NCI-H2171 treated with DMSO at 0.1 percent for 48 hours (cell line): ENCODE measurements around the gene LCAT.
"Not testable (repeated sequence)": the region's sequence is repeated elsewhere in the genome, so short reads cannot be mapped to it uniquely, and the experiment has no call there.

Source experiments
- DNase-seq: peaks from one replicate; lab custom pipeline; 2025; lab: John Stamatoyannopoulos, UW

LCAT gene

GRCh38 chr16:67946966-67947558 lies 3.1 kb upstream of the LCAT start:
- no peak for DNase-seq

- DNase-seq: no peak
Measured at GRCh38 chr16:67946128-67946569, 2.2 kb upstream of the LCAT start.

GRCh38 chr16:67945392-67945933 lies 1.5 kb upstream of the LCAT start:
- no peak for DNase-seq

- no peak for DNase-seq
Measured at GRCh38 chr16:67944690-67945391, 921 bp upstream of the LCAT start.

- no peak for DNase-seq
Measured at GRCh38 chr16:67943256-67943618, 683 bp downstream of the LCAT start.

- DNase-seq: no peak
Measured at GRCh38 chr16:67942510-67943255, 1.2 kb downstream of the LCAT start.

- DNase-seq: peak; percentile 11
Measured at GRCh38 chr16:67942200-67942509, 1.8 kb downstream of the LCAT start.

- no peak for DNase-seq
Measured at GRCh38 chr16:67941469-67942199, 2.3 kb downstream of the LCAT start.

GRCh38 chr16:67940446-67941089 lies 3.4 kb downstream of the LCAT start:
- no peak for DNase-seq

GRCh38 chr16:67939507-67940445 lies 4.1 kb downstream of the LCAT start:
- no peak for DNase-seq

- not testable (repeated sequence) for DNase-seq
Measured at GRCh38 chr16:67937713-67938112, 6.2 kb downstream of the LCAT start.

GRCh38 chr16:67936880-67937605 lies 6.9 kb downstream of the LCAT start:
- no peak for DNase-seq

GRCh38 chr16:67936124-67936879 lies 7.6 kb downstream of the LCAT start, which contains the start of gene PSMB10:
PSMB10 (minus strand) TSS chr16:67936850; CDS start chr16:67936749, 101 bp downstream.
- DNase-seq: peak; percentile 49

GRCh38 chr16:67935402-67936123 lies 8.4 kb downstream of the LCAT start:
- peak; percentile 98 for DNase-seq

GRCh38 chr16:67935101-67935401 lies 8.9 kb downstream of the LCAT start:
- DNase-seq: no peak

- peak; percentile 25 for DNase-seq
Measured at GRCh38 chr16:67934306-67935100, 9.4 kb downstream of the LCAT start.

GRCh38 chr16:67933805-67934204 lies 10.1 kb downstream of the LCAT start:
- DNase-seq: no peak

- no peak for DNase-seq
Measured at GRCh38 chr16:67932462-67932840, 11.5 kb downstream of the LCAT start.
